H1 (cell line): ENCODE results near the gene GLTP. TPM values are rescaled to one million over a fixed set of nuclear protein-coding genes. Genes with fewer than 3 reads are reported as not detected.

Experiments
- BRCA1 ChIP-seq: IDR thresholded peaks from 2 replicates; pipeline ENCODE4 v1.6.1; 2012; ENCODE audit warnings: low read depth, low read length, improper control_type of control experiment
- CHD7 ChIP-seq: fragments of 300-600 bp; sonication (generic); IDR thresholded peaks from 2 replicates; pipeline ENCODE4 v1.7.1; 2012; ENCODE audit warnings: low read length, moderate library complexity, mild to moderate bottlenecking, inconsistent platforms; ENCODE audit not compliant: insufficient replicate concordance
- EZH2 ChIP-seq: fragments of 200-600 bp; sonication (generic); IDR thresholded peaks from 2 replicates; pipeline ENCODE4 v1.7.1; 2012; ENCODE audit warnings: low read depth, mild to moderate bottlenecking, moderate library complexity, low read length, inconsistent platforms; ENCODE audit not compliant: severe bottlenecking
- FOSL1 ChIP-seq: IDR thresholded peaks from 2 replicates; pipeline ENCODE4 v1.6.1; 2011; ENCODE audit warnings: mild to moderate bottlenecking, low read depth, low read length, moderate library complexity; ENCODE audit not compliant: insufficient read depth
- GTF2F1 ChIP-seq: IDR thresholded peaks from 2 replicates; pipeline ENCODE4 v1.6.1; 2012; ENCODE audit warnings: low read depth, low read length, improper control_type of control experiment, borderline replicate concordance
- JUND ChIP-seq: IDR thresholded peaks from 2 replicates; pipeline ENCODE4 v1.6.1; 2011; ENCODE audit warnings: mild to moderate bottlenecking, improper control_type of control experiment, low read length
- KDM1A ChIP-seq: fragments of 200-600, 300-600 bp; sonication (generic); IDR thresholded peaks from 2 replicates; pipeline ENCODE4 v1.7.1; 2016; ENCODE audit warnings: mild to moderate bottlenecking, low read length, borderline replicate concordance
- SAP30 ChIP-seq: fragments of 300-600 bp; sonication (generic); IDR thresholded peaks from 2 replicates; pipeline ENCODE4 v1.7.1; 2012; ENCODE audit warnings: low read length, moderate library complexity, mild to moderate bottlenecking, inconsistent platforms; ENCODE audit not compliant: insufficient read depth, insufficient replicate concordance
- SIN3A ChIP-seq, 2 experiments: IDR thresholded peaks in 1 of 2; conservative IDR thresholded peaks in 1 of 2; 2 replicates each; pipeline ENCODE4 v1.6.1; 2011 to 2012; ENCODE audit warnings: low read length in 2 of 2, improper control_type of control experiment in 1 of 2, low read depth in 1 of 2, mild to moderate bottlenecking in 1 of 2
- TAF7 ChIP-seq: optimal IDR thresholded peaks from 2 replicates; pipeline ENCODE3; 2011; ENCODE audit warnings: low read depth, mild to moderate bottlenecking, inconsistent platforms, low read length, moderate library complexity, borderline replicate concordance
- TCF12 ChIP-seq: IDR thresholded peaks from 2 replicates; pipeline ENCODE4 v1.6.1; 2011; ENCODE audit warnings: low read depth, mild to moderate bottlenecking, low read length
- TEAD4 ChIP-seq: IDR thresholded peaks from 2 replicates; pipeline ENCODE4 v1.6.1; 2012; ENCODE audit warnings: low read depth, low read length, inconsistent platforms, mixed read lengths
- polyA plus RNA-seq, 7 experiments: library from polyadenylated mRNA; depleted of rRNA in 3 of 7; stranded (reverse) in 5 of 7; unstranded in 2 of 7; fragments of >200 nt in 5 of 7; fragments of 200-250 nt in 2 of 7; gene quantifications; 1 replicate in 5 of 7; 2 replicates in 1 of 7; 4 replicates in 1 of 7; pipeline versions ENCODE4 v1.2.1 to v1.2.3, GENCODE V29; 2011 to 2013; ENCODE audit warnings: missing spikeins in 2 of 7, mixed read lengths in 2 of 7
- total RNA-seq: library from RNA; stranded (reverse); fragmentation: NEBNext Ultra II Directional; extraction: Animal tissue kit (Norgen Biotek cat#: 25700); gene quantifications from 2 replicates; pipeline ENCODE4 v1.2.1, GENCODE V29; 2021

Gene GLTP
- total and polyA plus RNA-seq, 2 of the 8 experiments (the other 6 are each of a cell fraction or from before 2014, with no cell fraction given), result 9.8 to 26.1 TPM

GRCh38 chr12:109885616-109886015 lies 5.3 kb upstream of the GLTP start (continued):
- TF ChIP-seq CHD7 (no peak), EZH2 (no peak), BRCA1 (no peak), JUND (no peak), SIN3A (conservative IDR thresholded peaks at IDR 0.05 in 1 of 2, IDR thresholded peaks at IDR 0.05 in 1 of 2; ENCODE audit: low read depth in 1 of 2, low read length in 2 of 2) (no peak), GTF2F1 (no peak), FOSL1 (no peak), SAP30 (no peak), KDM1A (no peak), TEAD4 (no peak), TCF12 (no peak), TAF7 (no peak)
